Activated CD4-positive, CD25-positive, alpha-beta regulatory T cell treated with anti-CD3 and anti-CD28 coated beads, Interleukin-2, amount 50 U/mL, for 16 hours (primary cell): Measurements from ENCODE around the gene G0S2.

ENCODE experiments used
- DNase-seq: peaks from one replicate; pipeline ENCODE4 v3.0.0-alpha.2; 2020; ENCODE audit warnings: low read depth, low spot score

Gene G0S2

GRCh38 chr1:209648346-209648745 lies 26.9 kb upstream of the G0S2 start:
- DNase-seq: no peak

GRCh38 chr1:209648931-209649776 lies 26.1 kb upstream of the G0S2 start:
- no peak for DNase-seq

GRCh38 chr1:209650454-209650853 lies 24.8 kb upstream of the G0S2 start:
- no peak for DNase-seq

- DNase-seq: no peak
Observed at GRCh38 chr1:209651138-209651587, 24.0 kb upstream of the G0S2 start.

- DNase-seq: no peak
Observed at GRCh38 chr1:209652121-209652735, 23.0 kb upstream of the G0S2 start, which contains the start of gene LAMB3. Gene LAMB3, minus strand, starts transcription at chr1:209652425. Its CDS starts 1,481 bp downstream, at chr1:209650944.

- no peak for DNase-seq
Observed at GRCh38 chr1:209652873-209653401, 22.3 kb upstream of the G0S2 start.

- no peak for DNase-seq
Observed at GRCh38 chr1:209653915-209654351, 21.3 kb upstream of the G0S2 start.

- DNase-seq: no peak
Observed at GRCh38 chr1:209655411-209656231, 19.6 kb upstream of the G0S2 start.

- no peak for DNase-seq
Observed at GRCh38 chr1:209657140-209657879, 17.9 kb upstream of the G0S2 start.

- no peak for DNase-seq
Observed at GRCh38 chr1:209657918-209658317, 17.3 kb upstream of the G0S2 start.

GRCh38 chr1:209659909-209660308 lies 15.3 kb upstream of the G0S2 start:
- DNase-seq: no peak

- DNase-seq: no peak
Observed at GRCh38 chr1:209661071-209661470, 14.1 kb upstream of the G0S2 start.

- no peak for DNase-seq
Observed at GRCh38 chr1:209662879-209663327, 12.3 kb upstream of the G0S2 start.

GRCh38 chr1:209667103-209667502 lies 8.1 kb upstream of the G0S2 start:
- DNase-seq: no peak

GRCh38 chr1:209667708-209668107 lies 7.5 kb upstream of the G0S2 start:
- no peak for DNase-seq

- DNase-seq: no peak
Observed at GRCh38 chr1:209670441-209671082, 4.7 kb upstream of the G0S2 start.

- DNase-seq: no peak
Observed at GRCh38 chr1:209672705-209673630, 2.2 kb upstream of the G0S2 start.

- DNase-seq: no peak
Observed at GRCh38 chr1:209673631-209674417, 1.4 kb upstream of the G0S2 start.
